Activated CD8-positive, alpha-beta memory T cell treated with anti-CD3 and anti-CD28 coated beads for 36 hours (primary cell): ENCODE measurements around the gene TMEM19. TPM values are rescaled to one million over a fixed set of nuclear protein-coding genes. Genes with fewer than 3 reads are reported as not detected.
"Not testable (repeated sequence)": the region's sequence is repeated elsewhere in the genome, so short reads cannot be mapped to it uniquely, and the experiment has no call there.

Experiments used
- CTCF ChIA-PET: fragments of 350-600 bp; sonication (Branson Sonifier 250); formaldehyde crosslinking; loops from one replicate; lab custom pipeline; 2021; ENCODE audit warnings: antibody characterized with exemption; lab: Charles Lee
- POLR2A ChIA-PET: fragments of 350-600 bp; sonication (Branson Sonifier 250); formaldehyde crosslinking; loops from one replicate; lab custom pipeline; 2021; ENCODE audit warnings: antibody characterized with exemption; lab: Charles Lee
- total RNA-seq, 2 experiments: library from RNA; stranded (reverse); gene quantifications; one replicate each; pipeline ENCODE4 v1.2.3, GENCODE V29; 2021

The TMEM19 gene
- total RNA-seq, 2 experiments from 2014 or later: 15.3 to 17.4 TPM

DNA sequence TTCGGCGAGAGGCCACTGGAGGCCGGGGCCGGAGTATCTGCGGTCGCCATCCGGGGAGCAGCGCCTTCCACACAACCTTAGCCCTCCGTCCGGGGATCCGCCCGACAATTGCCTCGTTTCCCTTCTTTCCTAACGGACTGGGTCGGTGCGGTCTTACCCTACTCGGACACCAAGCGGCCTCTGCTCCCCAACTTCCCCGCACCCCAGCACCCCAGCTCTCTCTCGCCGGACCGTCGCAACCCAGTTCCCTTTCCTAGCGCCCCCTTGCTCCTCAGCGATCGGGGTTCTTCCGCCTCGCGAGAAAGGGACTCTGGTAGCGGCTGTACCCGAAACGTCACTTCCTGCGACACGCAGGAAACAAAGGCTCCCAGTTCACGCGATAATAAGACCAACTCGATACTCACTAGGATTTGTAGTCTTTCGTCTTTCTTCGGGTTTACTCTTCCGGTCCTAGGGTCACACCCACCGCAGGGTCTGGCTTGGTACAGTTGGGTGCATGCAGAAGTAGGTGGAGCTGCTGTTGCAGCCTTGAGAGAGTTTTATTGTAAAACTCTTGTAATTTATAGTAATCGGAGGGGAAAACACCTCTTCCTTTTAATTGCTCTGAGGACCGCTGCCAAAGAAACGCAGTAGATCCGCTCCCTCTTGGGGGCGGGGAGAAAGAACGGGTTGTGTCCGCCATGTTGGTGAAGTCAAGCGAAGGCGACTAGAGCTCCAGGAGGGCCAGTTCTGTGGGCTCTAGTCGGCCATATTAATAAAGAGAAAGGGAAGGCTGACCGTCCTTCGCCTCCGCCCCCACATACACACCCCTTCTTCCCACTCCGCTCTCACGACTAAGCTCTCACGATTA lies 22.1 kb upstream of the TMEM19 start, which contains the start of the genes THAP2 and ZFC3H1:
THAP2 (plus strand) TSS at position 741 of the 850 bp plus-strand sequence. CDS start 209 bp downstream, outside the sequence.
ZFC3H1 (minus strand) TSS at position 288 of the 850 bp plus-strand sequence; CDS start at position 50, 238 bp downstream.
- ChIA-PET CTCF (interaction anchor here (0.8 to 1.3 kb wide), 8 partner anchors 9 to 87 kb away, joined by 3 to 9 read pairs (median 4); partner anchors contain the start of gene TMEM19), POLR2A (interaction anchor here (0.6 to 3.7 kb wide), 12 partner anchors 17 to 183 kb away, joined by 3 to 80 read pairs (median 6); partner anchors contain the start of genes RAB21, TBC1D15 and TMEM19)

DNA sequence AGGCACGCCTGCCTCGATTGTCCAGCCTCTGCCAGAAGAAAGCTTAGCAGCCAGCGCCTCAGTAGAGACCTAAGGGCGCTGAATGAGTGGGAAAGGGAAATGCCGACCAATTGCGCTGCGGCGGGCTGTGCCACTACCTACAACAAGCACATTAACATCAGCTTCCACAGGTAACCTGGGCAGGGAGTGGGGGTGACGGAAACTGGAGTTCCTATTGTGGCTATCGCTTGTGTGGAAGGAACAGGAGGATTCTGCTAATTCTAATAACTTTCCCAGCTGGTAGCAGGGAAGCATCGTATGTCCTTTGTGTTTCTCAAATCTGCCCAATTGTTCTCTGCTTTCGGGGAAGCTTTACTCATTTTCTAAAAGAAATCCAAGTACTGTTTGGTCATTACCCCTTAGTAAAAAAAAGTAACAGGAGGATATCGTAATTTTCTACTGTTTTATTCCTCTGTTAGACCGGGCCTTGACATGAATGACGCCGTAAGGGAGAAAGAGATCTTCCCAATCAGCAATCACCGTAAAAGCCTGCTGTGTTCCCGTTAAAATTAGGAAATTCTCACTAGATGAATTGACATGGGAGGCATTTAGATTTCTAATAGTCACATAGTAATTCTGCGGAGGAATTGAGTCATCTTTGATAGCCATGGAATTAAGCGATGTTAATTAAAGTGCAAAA lies 21.3 kb upstream of the TMEM19 start:
- POLR2A ChIA-PET: interaction anchor here (0.7 to 3.7 kb wide), 6 partner anchors 21 to 182 kb away, joined by 3 to 80 read pairs (median 6); partner anchors contain the start of genes RAB21, TBC1D15 and TMEM19
- CTCF ChIA-PET: interaction anchor here (0.9 to 1.0 kb wide), 4 partner anchors 13 to 86 kb away, joined by 3 to 4 read pairs (median 4); partner anchors contain the start of gene TMEM19

DNA sequence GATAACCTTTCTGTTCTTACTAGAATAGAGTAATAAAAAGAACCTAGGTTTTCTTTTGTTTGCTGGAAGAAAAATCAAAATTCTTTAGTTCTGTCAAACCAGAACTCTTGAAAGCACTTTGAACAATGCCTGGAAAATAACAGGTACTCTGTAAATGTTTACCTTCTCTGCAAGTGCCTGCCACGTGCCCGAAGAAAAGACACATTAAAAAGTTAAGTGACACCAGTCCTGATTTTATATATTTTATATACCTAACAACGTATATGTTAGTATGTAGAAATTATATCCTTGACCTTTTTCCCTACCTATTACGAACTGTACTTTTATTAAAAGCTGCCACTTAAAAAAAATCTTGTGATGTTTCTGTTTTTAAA lies 20.8 kb upstream of the TMEM19 start:
- POLR2A ChIA-PET: interaction anchor here (0.7 to 3.7 kb wide), 3 partner anchors 21 to 174 kb away, joined by 3 to 80 read pairs (median 16); partner anchors contain the start of genes RAB21, TBC1D15 and TMEM19
- CTCF ChIA-PET: no interaction called here

DNA sequence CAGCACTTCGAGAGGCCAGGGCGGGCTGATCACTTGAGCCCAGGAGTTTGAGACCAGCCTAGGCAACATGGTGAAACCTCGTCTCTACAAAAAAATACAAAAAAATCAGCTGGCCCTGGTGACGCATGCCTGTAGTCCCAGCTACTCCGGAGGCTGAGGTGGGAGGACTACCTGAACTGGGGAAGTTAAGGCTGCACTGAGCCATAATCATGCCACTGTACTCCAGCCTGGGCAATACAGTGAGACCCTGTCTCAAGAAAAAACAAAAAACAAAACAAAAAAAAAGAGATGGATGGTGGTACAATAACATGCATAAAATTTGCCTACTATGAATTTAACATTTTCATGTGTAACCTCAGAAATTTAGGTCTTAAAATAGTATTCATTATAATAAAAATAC lies 19.6 kb upstream of the TMEM19 start:
- ChIA-PET CTCF (no interaction called here), POLR2A (no interaction called here)

DNA sequence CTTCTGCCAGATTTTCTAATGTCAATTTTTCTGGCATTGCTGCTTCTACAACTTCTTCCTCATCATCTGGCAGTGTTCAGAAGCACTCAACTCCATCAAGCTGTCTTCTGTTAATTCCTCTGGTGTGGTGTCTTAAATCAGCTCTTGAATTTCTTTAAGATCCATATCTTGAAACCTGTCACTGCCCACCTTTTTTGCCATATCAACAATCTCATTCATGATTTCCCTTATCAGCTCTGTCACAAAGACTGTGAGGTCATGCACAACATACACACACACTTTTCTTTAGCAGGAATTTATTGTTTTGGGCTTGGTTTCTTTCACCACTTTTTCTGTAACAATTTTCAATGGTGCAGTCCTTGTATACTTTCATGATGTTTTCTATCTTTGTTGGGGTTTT lies 14.6 kb upstream of the TMEM19 start:
- POLR2A ChIA-PET: no interaction called here
- CTCF ChIA-PET: no interaction called here

DNA sequence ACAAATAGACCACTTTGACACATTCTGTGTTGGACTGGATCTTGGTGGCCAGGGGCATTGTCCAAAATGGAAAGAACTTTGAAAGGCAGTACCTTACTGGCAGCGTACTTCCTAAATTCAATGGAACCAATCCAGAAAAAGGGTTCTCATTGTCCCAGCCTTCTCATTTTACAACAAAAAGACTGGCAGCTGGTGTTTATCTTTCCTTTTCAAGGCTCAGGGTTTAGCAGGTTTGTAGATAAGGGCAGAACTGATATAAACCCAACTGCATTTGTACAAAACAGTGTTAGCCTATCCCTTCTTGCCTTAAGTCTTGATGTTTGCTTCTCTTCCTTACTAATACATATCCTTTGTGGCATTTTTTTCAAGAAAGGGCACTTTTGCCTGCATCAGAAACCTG lies 14.1 kb upstream of the TMEM19 start:
- POLR2A ChIA-PET: no interaction called here

DNA sequence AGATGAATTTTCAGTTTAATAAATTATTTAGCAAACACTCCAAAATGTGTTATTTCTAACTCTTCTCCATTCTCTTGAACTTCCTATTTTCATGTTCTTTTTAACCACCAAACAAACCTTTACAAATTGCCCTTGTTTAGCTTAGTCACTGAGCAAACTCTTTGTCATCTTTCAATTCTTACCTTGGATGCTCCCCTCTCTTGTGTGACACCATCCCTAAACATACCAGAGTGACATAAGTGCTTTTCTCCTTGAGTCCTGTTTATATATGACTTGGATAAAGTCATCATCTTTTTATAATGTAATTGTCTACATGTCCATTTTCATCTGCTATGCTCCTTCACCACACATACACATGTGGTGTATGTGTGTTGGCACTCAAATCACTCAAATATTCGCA lies 3.4 kb upstream of the TMEM19 start:
- CTCF ChIA-PET: no interaction called here
- POLR2A ChIA-PET: no interaction called here

More for the DNA sequence above, 14.1 kb upstream of the TMEM19 start:
- CTCF ChIA-PET: no interaction called here

DNA sequence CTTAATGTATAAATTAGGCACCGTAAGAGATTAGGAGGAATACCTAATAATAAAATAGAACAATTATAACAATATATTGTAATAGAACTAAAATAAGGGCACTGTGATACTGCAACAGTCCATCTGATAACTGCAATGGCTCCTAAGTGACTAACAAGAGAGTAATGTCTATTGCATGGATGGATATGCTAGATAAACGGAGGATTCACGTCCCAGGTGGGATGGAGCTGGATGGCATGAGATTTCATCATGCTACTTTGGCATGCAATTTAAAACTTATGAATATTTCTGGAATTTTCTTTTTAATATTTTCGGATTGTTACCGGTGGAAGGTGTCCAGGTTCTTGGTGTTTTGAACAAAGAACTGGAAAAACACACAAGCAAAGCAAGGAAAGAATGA lies 2.2 kb upstream of the TMEM19 start:
- ChIA-PET CTCF (no interaction called here), POLR2A (interaction anchor here (4.9 kb wide), 1 partner anchor 20 kb away, joined by 80 read pairs; the partner anchor contains the start of genes THAP2 and ZFC3H1)

DNA sequence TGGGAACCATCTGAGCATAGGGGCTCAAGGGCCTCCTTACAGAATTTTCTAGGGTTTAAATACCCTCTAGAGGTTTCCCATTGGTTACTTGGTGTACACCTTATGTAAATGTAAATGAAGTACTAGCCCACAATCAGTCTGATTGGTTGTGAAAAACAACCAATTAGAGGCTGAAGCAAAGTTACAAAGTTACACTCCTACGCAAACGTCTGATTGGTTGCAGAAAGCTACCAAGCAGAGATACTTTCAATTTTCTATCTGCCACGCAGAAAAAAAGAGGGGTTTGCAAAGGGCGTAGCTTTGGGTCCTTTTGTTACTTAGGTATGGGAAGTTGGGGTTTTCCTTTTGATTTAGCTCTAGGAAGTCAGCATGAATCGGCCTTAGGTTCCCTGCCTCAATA lies 1.8 kb upstream of the TMEM19 start:
- CTCF ChIA-PET: no interaction called here
- POLR2A ChIA-PET: interaction anchor here (4.9 kb wide), 1 partner anchor 20 kb away, joined by 80 read pairs; the partner anchor contains the start of genes THAP2 and ZFC3H1

DNA sequence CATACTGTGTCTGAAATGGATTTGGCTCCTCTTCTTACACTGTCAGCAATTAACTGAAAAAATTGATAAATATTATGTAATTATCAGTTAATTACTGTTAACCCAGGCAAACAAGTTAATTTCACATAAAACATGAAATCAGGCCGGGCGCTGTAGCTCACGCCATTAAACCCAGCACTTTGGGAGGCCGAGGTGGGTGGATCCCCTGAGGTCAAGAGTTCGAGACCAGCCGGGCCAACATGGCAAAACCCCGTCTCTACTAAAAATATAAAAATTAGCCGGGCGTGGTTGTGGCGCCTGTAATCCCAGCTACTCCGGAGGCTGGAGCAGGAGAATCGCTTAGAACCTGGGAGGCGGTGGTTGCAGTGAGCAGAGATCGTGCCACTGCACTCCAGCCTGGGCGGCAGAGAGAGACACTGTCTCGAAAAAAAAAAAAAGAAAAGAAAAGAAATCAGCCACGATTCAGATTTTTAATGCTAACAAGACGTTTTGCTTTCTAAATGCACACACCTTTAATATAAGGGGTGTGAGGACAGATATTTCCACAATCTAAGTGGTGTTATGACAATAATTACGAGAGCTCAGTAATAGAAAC lies 473 bp upstream of the TMEM19 start:
- CTCF ChIA-PET: interaction anchor here (0.7 to 2.1 kb wide), 5 partner anchors 21 to 1095 kb away, joined by 3 to 9 read pairs (median 4); partner anchors contain the start of gene THAP2

DNA sequence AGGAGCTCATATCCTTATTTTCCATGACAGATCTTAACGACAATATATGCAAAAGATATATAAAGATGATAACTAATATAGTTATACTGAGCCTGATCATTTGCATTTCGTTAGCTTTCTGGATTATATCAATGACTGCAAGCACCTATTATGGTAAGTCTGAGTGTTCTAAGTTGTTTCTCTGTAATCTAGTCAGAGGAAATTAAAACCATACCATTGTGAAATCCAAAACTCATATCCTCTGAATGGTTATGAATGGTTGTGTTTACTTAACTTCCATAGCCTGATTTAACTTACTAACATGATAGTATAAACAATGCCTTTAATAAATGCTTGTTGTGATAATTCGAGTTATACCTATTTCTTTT lies 760 bp downstream of the TMEM19 start:
- ChIA-PET POLR2A (interaction anchor here (0.6 to 4.9 kb wide), 4 partner anchors 23 to 153 kb away, joined by 4 to 80 read pairs (median 6); partner anchors contain the start of genes TBC1D15, THAP2 and ZFC3H1), CTCF (interaction anchor here (0.9 to 2.1 kb wide), 3 partner anchors 18 to 60 kb away, joined by 3 to 9 read pairs (median 7); no protein-coding TSS in a partner anchor)

More for the DNA sequence above, 473 bp upstream of the TMEM19 start:
- POLR2A ChIA-PET: interaction anchor here (0.7 to 4.9 kb wide), 3 partner anchors 22 to 154 kb away, joined by 3 to 80 read pairs (median 5); partner anchors contain the start of genes TBC1D15, THAP2 and ZFC3H1

DNA sequence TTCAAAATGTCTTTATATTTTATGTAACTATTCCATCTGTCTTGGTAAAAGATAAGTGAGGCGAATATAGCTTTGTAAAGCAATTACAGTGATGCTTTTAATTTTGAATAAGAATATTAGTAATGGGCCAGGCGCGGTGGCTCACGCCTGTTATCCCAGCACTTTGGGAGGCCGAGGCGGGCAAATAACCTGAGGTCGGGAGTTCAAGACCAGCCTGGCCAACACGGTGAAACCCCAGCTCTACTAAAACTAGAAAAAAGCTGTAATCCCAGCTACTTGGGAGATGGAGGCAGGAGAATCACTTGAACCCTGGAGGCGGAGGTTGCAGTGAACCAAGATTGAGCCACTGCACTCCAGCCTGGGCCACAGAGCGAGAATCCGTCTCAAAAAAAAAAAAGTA lies 1.3 kb downstream of the TMEM19 start:
- POLR2A ChIA-PET: interaction anchor here (4.9 kb wide), 1 partner anchor 23 kb away, joined by 80 read pairs; the partner anchor contains the start of genes THAP2 and ZFC3H1
- CTCF ChIA-PET: not testable (repeated sequence)

DNA sequence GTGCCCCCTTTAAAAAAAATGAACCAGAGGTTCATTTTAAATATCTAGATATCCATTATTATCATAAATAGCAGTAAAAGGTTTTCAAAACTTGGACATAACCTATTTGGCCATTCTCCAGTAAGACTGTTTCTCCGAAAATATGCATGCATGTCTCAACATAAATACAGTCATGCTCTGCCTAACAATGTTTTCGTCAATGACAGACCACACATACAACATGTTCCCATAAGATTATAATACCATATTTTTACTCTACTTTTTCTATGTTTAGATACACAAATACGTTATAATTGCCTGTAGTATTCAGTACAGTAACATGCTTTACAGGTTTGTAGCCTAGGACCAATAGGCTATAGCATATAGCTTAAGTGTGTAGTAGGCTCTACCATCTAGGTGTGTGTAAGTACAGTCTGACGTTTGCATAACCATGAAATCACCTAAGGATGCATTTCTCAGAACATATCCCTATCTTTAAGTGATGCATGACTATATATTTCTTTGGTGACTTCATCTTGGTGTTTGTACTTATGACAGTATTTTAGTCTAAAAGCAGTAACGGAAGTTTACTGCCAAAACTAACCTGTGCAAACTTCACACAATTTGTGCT lies 3.2 kb downstream of the TMEM19 start:
- ChIA-PET POLR2A (no interaction called here), CTCF (no interaction called here)

DNA sequence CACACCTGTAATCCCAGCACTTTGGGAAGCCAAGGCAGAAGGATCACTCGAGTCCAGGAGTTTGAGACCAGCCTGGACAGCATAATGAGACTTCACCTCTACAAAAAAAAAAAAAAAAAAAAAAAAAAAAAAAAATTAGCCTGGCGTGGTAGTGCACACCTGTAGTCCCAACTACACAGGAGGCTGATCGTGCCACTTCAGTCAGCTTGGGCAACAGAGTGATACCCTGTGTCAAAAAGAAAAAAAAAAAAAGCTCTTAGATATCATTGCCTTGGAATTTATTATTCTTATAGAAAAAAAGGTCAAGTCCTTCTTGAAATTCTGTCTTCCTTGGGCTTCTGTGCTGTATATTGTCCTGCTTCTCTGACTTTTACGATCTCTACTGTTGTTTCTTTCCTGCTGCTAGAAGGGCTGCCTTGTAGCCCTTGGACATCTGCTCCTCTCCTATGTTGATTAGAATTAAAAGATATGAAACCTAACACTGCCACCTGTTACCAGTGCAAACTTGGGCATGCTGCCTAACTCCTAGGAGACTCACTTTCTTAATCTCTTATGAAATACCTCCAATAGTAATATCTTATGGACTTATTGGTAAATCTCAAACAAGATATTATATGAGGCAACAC lies 5.7 kb downstream of the TMEM19 start:
- CTCF ChIA-PET: no interaction called here
- POLR2A ChIA-PET: no interaction called here

DNA sequence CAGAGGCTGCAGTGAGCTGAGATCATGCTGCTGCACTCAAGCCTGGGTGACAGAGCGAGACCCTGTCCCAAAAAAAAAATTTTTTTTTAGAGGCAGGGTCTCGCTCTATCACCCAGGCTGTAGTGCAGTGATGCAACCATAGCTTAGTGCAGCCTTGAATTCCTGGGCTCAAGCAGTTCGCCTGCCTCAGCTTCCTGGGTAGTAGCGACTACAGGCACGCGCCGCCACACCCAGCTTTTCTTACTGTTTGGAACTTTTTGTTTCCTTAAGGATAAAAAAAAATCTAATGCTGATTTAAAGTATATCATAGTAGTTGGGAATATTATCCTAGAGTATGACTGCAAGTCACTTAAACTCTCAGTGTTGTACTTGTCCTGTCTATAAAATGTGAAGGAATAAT lies 7.2 kb downstream of the TMEM19 start:
- ChIA-PET POLR2A (no interaction called here), CTCF (interaction anchor here (0.8 kb wide), 1 partner anchor 55 kb away, joined by 3 read pairs; no protein-coding TSS in a partner anchor)

DNA sequence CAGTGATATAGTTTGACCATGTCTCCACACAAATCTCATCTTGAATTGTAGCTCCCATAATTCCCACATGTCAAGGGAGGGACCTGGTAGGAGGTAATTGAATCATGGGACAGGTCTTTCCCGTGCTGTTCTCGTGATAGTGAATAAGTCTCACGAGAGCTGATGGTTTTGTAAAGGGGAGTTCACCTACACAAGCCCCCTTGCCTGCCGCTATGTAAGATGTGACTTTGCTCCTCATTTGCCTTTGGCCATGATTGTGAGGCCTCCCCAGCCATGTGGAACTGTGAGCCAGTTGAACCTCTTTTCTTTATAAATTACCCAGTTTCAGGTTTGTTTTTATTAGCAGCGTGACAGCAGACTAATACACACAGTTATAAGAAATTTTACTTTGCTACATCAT lies 7.8 kb downstream of the TMEM19 start:
- CTCF ChIA-PET, POLR2A ChIA-PET: not testable (repeated sequence)

DNA sequence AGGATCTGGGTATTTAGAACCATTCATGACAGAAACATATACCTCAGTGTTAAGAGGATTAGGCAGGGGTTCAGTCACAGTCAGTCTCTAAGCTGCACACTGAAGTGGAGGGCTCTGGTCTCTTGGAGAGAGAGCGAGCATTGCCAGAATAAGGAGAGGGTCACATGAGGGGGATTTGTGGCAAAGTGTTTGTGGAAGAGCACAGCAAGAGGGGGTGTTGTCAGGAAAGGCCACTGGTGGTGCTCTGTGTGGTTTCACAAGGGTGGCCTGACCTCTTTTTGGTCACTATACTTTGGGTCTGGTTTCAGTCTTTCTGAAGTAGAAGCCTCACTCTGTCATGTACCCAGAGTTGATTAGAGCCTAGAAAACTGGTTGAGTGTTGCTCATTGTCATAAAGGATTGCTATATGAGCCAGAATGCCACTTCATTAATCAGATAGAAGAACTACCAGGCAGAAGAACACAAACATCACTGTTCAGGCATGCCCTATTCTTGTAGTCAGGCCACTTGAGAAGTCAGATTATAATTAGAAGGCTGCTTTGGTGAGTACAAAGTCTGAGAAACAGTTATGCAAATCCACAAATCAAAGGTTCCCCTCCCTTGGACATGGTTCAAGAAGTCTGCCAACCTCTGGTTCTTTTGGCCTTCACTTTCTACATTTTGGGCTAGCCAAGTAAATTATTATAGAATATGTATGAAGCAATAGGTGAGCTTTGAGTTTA lies 8.4 kb downstream of the TMEM19 start:
- ChIA-PET CTCF (no interaction called here), POLR2A (no interaction called here)
